ENCODE results near the gene FCSK. TPM values are rescaled to one million over a fixed set of nuclear protein-coding genes. Genes with fewer than 3 reads are reported as not detected.

The FCSK gene
- total RNA-seq, 1 donor from 2014 or later, result 16.1 TPM

GRCh38 chr16:70463235-70463634 lies 8.8 kb downstream of the FCSK start:
- Histone ChIP-seq H3K4me3 (ENCODE audit: low read depth, low read length) (no peak overlapping the region), H3K27me3 (ENCODE audit: control insufficient read depth, insufficient read depth, low read length) (no peaks in the 10 kb centered on the region), H3K36me3 (ENCODE audit: control insufficient read depth, insufficient read depth, low read length) (peaks cover 7% of the 10 kb centered on the region)
- DNase-seq (ENCODE audit: low read depth) (no peak), FAIRE-seq (no peak)
- no peak for TF ChIP-seq CTCF (IDR thresholded peaks at IDR 0.05; ENCODE audit: insufficient read depth, low read length, severe bottlenecking)

GRCh38 chr16:70465999-70466804 lies 11.8 kb downstream of the FCSK start:
- TF ChIP-seq CTCF (IDR thresholded peaks at IDR 0.05; ENCODE audit: insufficient read depth, low read length, severe bottlenecking), result no peak
- H3K27me3 ChIP-seq (ENCODE audit: control insufficient read depth, insufficient read depth, low read length), result no peaks in the 10 kb centered on the region
- DNase-seq (ENCODE audit: low read depth), result no peak
- peaks cover 8% of the 10 kb centered on the region for H3K36me3 ChIP-seq (ENCODE audit: control insufficient read depth, insufficient read depth, low read length)
- H3K4me3 ChIP-seq (ENCODE audit: low read depth, low read length), result no peak overlapping the region
- no peak for FAIRE-seq

GRCh38 chr16:70466805-70467076 lies 12.3 kb downstream of the FCSK start:
- DNase-seq (ENCODE audit: low read depth) (no peak), FAIRE-seq (no peak)
- TF ChIP-seq CTCF (IDR thresholded peaks at IDR 0.05; ENCODE audit: insufficient read depth, low read length, severe bottlenecking), result no peak
- Histone ChIP-seq H3K4me3 (ENCODE audit: low read depth, low read length) (no peak overlapping the region), H3K36me3 (ENCODE audit: control insufficient read depth, insufficient read depth, low read length) (peaks cover 8% of the 10 kb centered on the region), H3K27me3 (ENCODE audit: control insufficient read depth, insufficient read depth, low read length) (no peaks in the 10 kb centered on the region)

- DNase-seq (ENCODE audit: low read depth), result no peak
- no peak for FAIRE-seq
- Histone ChIP-seq H3K4me3 (ENCODE audit: low read depth, low read length) (no peak overlapping the region), H3K36me3 (ENCODE audit: control insufficient read depth, insufficient read depth, low read length) (peaks cover 8% of the 10 kb centered on the region), H3K27me3 (ENCODE audit: control insufficient read depth, insufficient read depth, low read length) (no peaks in the 10 kb centered on the region)
- no peak for TF ChIP-seq CTCF (IDR thresholded peaks at IDR 0.05; ENCODE audit: insufficient read depth, low read length, severe bottlenecking)
These were observed 12.7 kb downstream of the FCSK start for GRCh38 chr16:70467113-70467512.

GRCh38 chr16:70467608-70468007 lies 13.2 kb downstream of the FCSK start:
- Histone ChIP-seq H3K36me3 (ENCODE audit: control insufficient read depth, insufficient read depth, low read length) (peaks cover 9% of the 10 kb centered on the region), H3K4me3 (ENCODE audit: low read depth, low read length) (no peak overlapping the region), H3K27me3 (ENCODE audit: control insufficient read depth, insufficient read depth, low read length) (no peaks in the 10 kb centered on the region)
- no peak for TF ChIP-seq CTCF (IDR thresholded peaks at IDR 0.05; ENCODE audit: insufficient read depth, low read length, severe bottlenecking)
- FAIRE-seq, result no peak
- no peak for DNase-seq (ENCODE audit: low read depth)

Measured in bronchial epithelial cell (primary cell).